Brain microvascular endothelial cell (primary cell): ENCODE measurements around the gene PLOD2.

Experiments
- DNase-seq: peaks from one replicate; pipeline ENCODE4 v3.0.0-alpha.2; 2020
- H3K27ac ChIP-seq: fragments of 250-450 bp; sonication (Bioruptor Pico); 2 replicates; pipeline ENCODE4 v1.5.1; 2020; ENCODE audit warnings: mild to moderate bottlenecking, moderate library complexity
- H3K27me3 ChIP-seq: fragments of 250-450 bp; sonication (Bioruptor Pico); replicated peaks from 2 replicates; pipeline ENCODE4 v1.5.1; 2020; ENCODE audit warnings: mild to moderate bottlenecking
- H3K36me3 ChIP-seq: fragments of 250-450 bp; sonication (Bioruptor Pico); replicated peaks from 2 replicates; pipeline ENCODE4 v1.5.1; 2020; ENCODE audit warnings: mild to moderate bottlenecking
- H3K4me3 ChIP-seq: 2 replicates; pipeline ENCODE4 v1.5.1; 2011; ENCODE audit warnings: low read depth, mild to moderate bottlenecking, control low read depth, low read length, moderate library complexity
- in situ Hi-C: cut with HindIII; loops from 2 replicates; pipeline ENCODE4 v1.10.0; 2017; ENCODE audit warnings: low sequenced_read_pairs, low pct_ligation_motif_present
- TF ChIP-seq, protein P1 (sequence below): IDR thresholded peaks from 2 replicates; pipeline ENCODE4 v1.5.1; 2011; ENCODE audit warnings: low read depth, mild to moderate bottlenecking, moderate library complexity, low read length, control low read depth, inconsistent platforms; ENCODE audit errors: missing control alignments

Gene PLOD2

DNA sequence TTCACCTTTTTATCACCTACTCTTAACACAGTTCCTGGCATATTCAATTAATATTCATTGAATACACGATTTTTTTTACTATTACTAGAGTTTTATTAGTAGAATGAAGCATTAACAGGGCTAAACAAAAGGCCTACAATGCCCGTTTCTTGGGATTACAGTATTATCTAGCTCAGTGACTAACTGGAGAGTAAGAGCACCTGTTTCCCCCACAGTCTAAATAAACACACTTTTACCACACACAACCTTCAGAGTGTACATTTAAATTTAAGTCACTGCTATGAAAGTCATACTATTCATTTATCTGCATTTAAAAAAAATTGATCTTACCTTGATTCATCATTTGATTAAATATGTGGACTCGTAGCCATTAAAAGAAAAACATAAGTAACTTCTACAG lies 74.8 kb downstream of the PLOD2 start:
- in situ Hi-C loops = no loop called here
- DNase-seq = no peak
- H3K4me3 ChIP-seq = no peak overlapping the region
- TF ChIP-seq, protein P1, sequence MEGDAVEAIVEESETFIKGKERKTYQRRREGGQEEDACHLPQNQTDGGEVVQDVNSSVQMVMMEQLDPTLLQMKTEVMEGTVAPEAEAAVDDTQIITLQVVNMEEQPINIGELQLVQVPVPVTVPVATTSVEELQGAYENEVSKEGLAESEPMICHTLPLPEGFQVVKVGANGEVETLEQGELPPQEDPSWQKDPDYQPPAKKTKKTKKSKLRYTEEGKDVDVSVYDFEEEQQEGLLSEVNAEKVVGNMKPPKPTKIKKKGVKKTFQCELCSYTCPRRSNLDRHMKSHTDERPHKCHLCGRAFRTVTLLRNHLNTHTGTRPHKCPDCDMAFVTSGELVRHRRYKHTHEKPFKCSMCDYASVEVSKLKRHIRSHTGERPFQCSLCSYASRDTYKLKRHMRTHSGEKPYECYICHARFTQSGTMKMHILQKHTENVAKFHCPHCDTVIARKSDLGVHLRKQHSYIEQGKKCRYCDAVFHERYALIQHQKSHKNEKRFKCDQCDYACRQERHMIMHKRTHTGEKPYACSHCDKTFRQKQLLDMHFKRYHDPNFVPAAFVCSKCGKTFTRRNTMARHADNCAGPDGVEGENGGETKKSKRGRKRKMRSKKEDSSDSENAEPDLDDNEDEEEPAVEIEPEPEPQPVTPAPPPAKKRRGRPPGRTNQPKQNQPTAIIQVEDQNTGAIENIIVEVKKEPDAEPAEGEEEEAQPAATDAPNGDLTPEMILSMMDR = no peak
- H3K36me3 ChIP-seq = peaks cover 8% of the 10 kb centered on the region
- no peak overlapping the region for H3K27ac ChIP-seq
- H3K27me3 ChIP-seq = no peaks in the 10 kb centered on the region

DNA sequence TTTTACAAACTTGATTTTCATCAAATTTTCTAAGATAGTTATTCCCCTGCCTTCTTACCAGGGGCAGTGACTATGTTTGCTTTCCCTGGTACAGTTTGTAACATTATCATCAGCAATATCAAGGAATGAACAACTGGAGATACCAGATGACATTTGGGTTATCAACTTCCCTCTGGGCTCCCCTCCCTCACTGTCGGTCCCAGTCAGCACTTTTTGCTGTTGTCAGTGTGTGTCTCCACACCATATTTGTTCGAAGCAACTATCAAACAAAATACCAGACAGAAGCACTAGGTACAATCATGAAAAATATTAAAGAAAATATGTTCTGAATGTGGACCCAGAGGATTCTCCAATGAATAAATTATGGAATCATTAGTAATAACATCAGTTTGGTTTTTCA lies 75.3 kb downstream of the PLOD2 start:
- H3K36me3 ChIP-seq = peaks cover 7% of the 10 kb centered on the region
- in situ Hi-C loops = no loop called here

DNA sequence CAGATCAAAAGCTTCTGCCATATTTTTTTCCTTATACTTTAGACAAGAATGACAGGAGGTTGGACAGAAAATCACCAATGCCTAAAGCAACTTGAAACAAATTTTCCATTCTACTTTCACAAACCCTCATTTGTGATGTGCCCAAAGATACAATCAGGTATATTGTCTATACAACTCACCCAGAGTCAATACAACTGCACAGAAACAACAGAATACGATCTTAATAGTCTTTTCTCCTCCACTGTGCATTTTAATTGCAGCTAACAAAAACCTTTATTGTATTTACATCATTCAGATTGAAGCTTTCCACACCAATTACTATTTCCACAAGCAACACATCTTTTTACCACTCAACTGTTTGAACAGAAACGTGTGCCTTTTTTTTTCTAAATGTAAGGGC lies 80.4 kb downstream of the PLOD2 start:
- in situ Hi-C loops = no loop called here
- Histone ChIP-seq H3K36me3 (peaks cover 10% of the 10 kb centered on the region), H3K27ac (no peak overlapping the region), H3K27me3 (no peaks in the 10 kb centered on the region), H3K4me3 (no peak overlapping the region)
- no peak for DNase-seq
- TF ChIP-seq, protein P1 = no peak

More for the DNA sequence above, 75.3 kb downstream of the PLOD2 start:
- no peak overlapping the region for H3K4me3 ChIP-seq
- H3K27me3 ChIP-seq = no peaks in the 10 kb centered on the region
- DNase-seq = no peak
- no peak overlapping the region for H3K27ac ChIP-seq
- TF ChIP-seq, protein P1 = no peak

DNA sequence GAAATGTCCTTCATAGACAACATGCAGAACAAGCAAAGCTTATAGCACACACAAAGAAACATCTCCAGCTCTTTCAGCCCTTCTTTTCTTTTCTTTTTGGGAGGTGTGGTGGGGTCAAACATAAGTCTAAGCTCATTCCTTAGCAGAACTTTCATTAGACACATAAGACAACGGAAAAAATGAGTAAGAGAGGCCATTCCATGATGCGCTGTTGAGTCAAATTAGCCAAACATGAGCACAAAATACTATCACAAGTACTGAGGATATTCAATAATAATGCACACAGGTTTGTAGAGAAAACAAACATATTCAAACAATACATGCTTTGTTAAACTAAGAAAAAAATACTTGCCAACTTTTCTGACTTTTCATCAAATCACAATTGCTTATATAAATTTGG lies 83.0 kb downstream of the PLOD2 start:
- Histone ChIP-seq H3K27me3 (no peaks in the 10 kb centered on the region), H3K36me3 (peaks cover 10% of the 10 kb centered on the region), H3K4me3 (no peak overlapping the region), H3K27ac (no peak overlapping the region)
- in situ Hi-C loops = no loop called here
- TF ChIP-seq, protein P1 = no peak
- DNase-seq = no peak

DNA sequence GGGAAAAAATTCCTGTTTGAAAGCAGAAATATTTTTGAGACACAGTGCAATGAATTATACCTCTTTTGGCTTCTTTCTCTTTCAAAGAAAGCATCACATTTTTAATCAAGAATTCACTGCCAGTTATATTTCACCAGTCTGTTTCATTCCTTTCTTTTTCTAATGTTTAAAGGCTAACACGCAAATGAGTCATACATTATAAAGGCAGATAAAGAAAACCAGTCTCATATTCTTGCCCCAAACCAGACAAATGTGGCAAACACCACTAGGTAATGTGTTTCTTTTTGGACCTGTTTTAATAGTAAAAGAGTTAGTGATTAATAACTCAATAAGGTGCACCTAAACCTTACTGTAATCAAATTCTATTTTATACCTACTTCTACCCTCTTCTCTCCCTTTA lies 83.8 kb downstream of the PLOD2 start:
- Histone ChIP-seq H3K4me3 (no peak overlapping the region), H3K27ac (no peak overlapping the region), H3K27me3 (no peaks in the 10 kb centered on the region), H3K36me3 (peaks cover 14% of the 10 kb centered on the region)
- TF ChIP-seq, protein P1 = no peak
- in situ Hi-C loops = no loop called here
- no peak for DNase-seq

DNA sequence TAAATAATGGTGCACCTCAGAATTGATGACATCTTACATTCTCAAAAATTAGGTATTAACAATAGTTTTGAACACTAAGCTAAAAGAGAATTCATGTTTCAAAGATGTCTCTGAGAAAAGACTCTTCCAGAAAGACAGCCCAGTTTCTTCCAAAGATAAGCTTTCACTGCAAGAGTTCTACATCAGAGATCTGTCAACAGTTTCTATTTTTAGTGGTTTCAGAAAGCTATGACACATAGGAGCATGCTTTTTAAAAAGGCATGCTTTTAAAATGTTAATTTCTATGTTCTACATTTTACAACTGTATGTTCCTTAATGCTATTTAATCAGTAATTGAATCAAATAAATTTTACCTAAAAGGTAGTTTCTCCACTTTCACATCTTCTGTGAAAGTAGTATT lies 88.2 kb downstream of the PLOD2 start:
- DNase-seq = no peak

More for the DNA sequence above, 88.2 kb downstream of the PLOD2 start:
- H3K4me3 ChIP-seq = no peak overlapping the region
- in situ Hi-C loops = no loop called here
- no peaks in the 10 kb centered on the region for H3K27me3 ChIP-seq
- no peak overlapping the region for H3K27ac ChIP-seq
- TF ChIP-seq, protein P1 = no peak
- H3K36me3 ChIP-seq = peaks cover 37% of the 10 kb centered on the region
